WTC11 (cell line): ENCODE results near the gene KIF19. TPM values are rescaled to one million over a fixed set of nuclear protein-coding genes. Genes with fewer than 3 reads are reported as not detected.
A peak's percentile ranks its signal among the peaks of the same experiment; 100 is the strongest.

Experiments
- ATAC-seq: fragments of 200-7000 bp; cut with Tn5 transposase; 2 replicates; pipeline ENCODE4 v1.10.0; 2021; ENCODE audit warnings: mild to moderate bottlenecking, moderate library complexity
- CTCF ChIA-PET: fragments of 300-600 bp; sonication (Branson Sonifier 250); formaldehyde crosslinking; loops from one replicate; lab custom pipeline; 2021; ENCODE audit warnings: antibody characterized with exemption; lab: Charles Lee
- POLR2A ChIA-PET: fragments of 350-600 bp; sonication (Branson Sonifier 250); formaldehyde crosslinking; loops from one replicate; lab custom pipeline; 2021; ENCODE audit warnings: antibody characterized with exemption; lab: Charles Lee
- DNase-seq: peaks from one replicate; pipeline ENCODE4 v3.0.0; 2021; ENCODE audit warnings: low spot score
- H3K27ac Mint-ChIP-seq: 2 replicates; pipeline ENCODE4 v1.8.0; 2021; ENCODE audit warnings: mixed read lengths
- H3K27me3 Mint-ChIP-seq: 2 replicates; pipeline ENCODE4 v1.8.0; 2021; ENCODE audit warnings: low read depth, mild to moderate bottlenecking, moderate library complexity, mixed read lengths
- H3K36me3 Mint-ChIP-seq: 2 replicates; pipeline ENCODE4 v1.8.0; 2021; ENCODE audit warnings: mixed read lengths
- H3K4me1 Mint-ChIP-seq: 2 replicates; pipeline ENCODE4 v1.8.0; 2022; ENCODE audit warnings: mixed read lengths
- H3K4me3 Mint-ChIP-seq: 2 replicates; pipeline ENCODE4 v1.8.0; 2021; ENCODE audit warnings: mild to moderate bottlenecking, moderate library complexity, mixed read lengths
- H3K9me3 Mint-ChIP-seq: 2 replicates; pipeline ENCODE4 v1.8.0; 2021; ENCODE audit warnings: mixed read lengths
- ATF2 ChIP-seq: sonication (generic); formaldehyde crosslinking; IDR thresholded peaks from 2 replicates; pipeline ENCODE4 v1.8.1; 2022; ENCODE audit warnings: low read depth, missing genetic modification reagents, borderline replicate concordance
- E2F1 ChIP-seq: sonication (generic); formaldehyde crosslinking; IDR thresholded peaks from 2 replicates; pipeline ENCODE4 v1.8.0; 2022; ENCODE audit warnings: mild to moderate bottlenecking, missing genetic modification reagents
- EMX1 ChIP-seq: fragments of 250-450 bp; sonication (Bioruptor Pico); IDR thresholded peaks from 2 replicates; pipeline ENCODE4 v1.8.0; 2021; ENCODE audit warnings: mild to moderate bottlenecking
- ETV6 ChIP-seq: sonication (generic); formaldehyde crosslinking; IDR thresholded peaks from 2 replicates; pipeline ENCODE4 v1.8.1; 2022; ENCODE audit warnings: mild to moderate bottlenecking, missing genetic modification reagents
- FOXP1 ChIP-seq: sonication (generic); formaldehyde crosslinking; IDR thresholded peaks from 2 replicates; pipeline ENCODE4 v1.8.0; 2022; ENCODE audit warnings: missing genetic modification reagents, mild to moderate bottlenecking, moderate library complexity, borderline replicate concordance
- FOXP4 ChIP-seq: sonication (generic); formaldehyde crosslinking; IDR thresholded peaks from 2 replicates; pipeline ENCODE4 v1.8.0; 2022; ENCODE audit warnings: mild to moderate bottlenecking, missing genetic modification reagents
- HMGXB4 ChIP-seq: sonication (generic); formaldehyde crosslinking; IDR thresholded peaks from 2 replicates; pipeline ENCODE4 v1.8.1; 2023; ENCODE audit warnings: mild to moderate bottlenecking, moderate library complexity, missing genetic modification reagents
- IRF1 ChIP-seq: sonication (generic); formaldehyde crosslinking; IDR thresholded peaks from 2 replicates; pipeline ENCODE4 v1.8.0; 2023; ENCODE audit warnings: missing genetic modification reagents
- NFATC4 ChIP-seq: fragments of 250-450 bp; sonication (Bioruptor Pico); IDR thresholded peaks from 2 replicates; pipeline ENCODE4 v1.9.0; 2021; ENCODE audit warnings: mild to moderate bottlenecking
- NR2C2 ChIP-seq: sonication (generic); formaldehyde crosslinking; IDR thresholded peaks from 2 replicates; pipeline ENCODE4 v1.8.0; 2022; ENCODE audit warnings: mild to moderate bottlenecking, missing genetic modification reagents
- SMAD3 ChIP-seq: sonication (generic); formaldehyde crosslinking; IDR thresholded peaks from 2 replicates; pipeline ENCODE4 v1.8.0; 2022; ENCODE audit warnings: missing genetic modification reagents, mild to moderate bottlenecking, borderline replicate concordance
- ZMAT4 ChIP-seq: fragments of 250-450 bp; sonication (Bioruptor Pico); IDR thresholded peaks from 2 replicates; pipeline ENCODE4 v1.9.0; 2021; ENCODE audit warnings: mild to moderate bottlenecking
- ZNF423 ChIP-seq: fragments of 250-450 bp; sonication (Bioruptor Pico); IDR thresholded peaks from 2 replicates; pipeline ENCODE4 v2.1.2; 2022; ENCODE audit warnings: mild to moderate bottlenecking, moderate library complexity
- total RNA-seq: library from RNA; stranded (reverse); gene quantifications from 3 replicates; pipeline ENCODE4 v1.2.3, GENCODE V29; 2021
- TF ChIP-seq, protein P1 (sequence below): sonication (generic); formaldehyde crosslinking; IDR thresholded peaks from 2 replicates; pipeline ENCODE4 v1.8.1; 2023; ENCODE audit warnings: mild to moderate bottlenecking, missing genetic modification reagents
- TF ChIP-seq, protein P2 (sequence below): fragments of 250-450 bp; sonication (Bioruptor Pico); IDR thresholded peaks from 2 replicates; pipeline ENCODE4 v1.9.0; 2021; ENCODE audit warnings: mild to moderate bottlenecking, borderline replicate concordance

KIF19 gene
- total RNA-seq, 1 experiment from 2014 or later: 0.44 TPM

- TF ChIP-seq SMAD3 (no peak), ZMAT4 (CRISPR knock-in tag) (no peak), NFATC4 (no peak), ATF2 (CRISPR knock-in tag) (no peak), E2F1 (CRISPR knock-in tag) (no peak), ETV6 (CRISPR knock-in tag) (0 out of 2 replicates have a peak, but pooled peaks have one; percentile 25), NR2C2 (CRISPR knock-in tag) (no peak), IRF1 (CRISPR knock-in tag) (no peak), FOXP4 (no peak), EMX1 (CRISPR knock-in tag) (no peak)
- TF ChIP-seq, protein P1, sequence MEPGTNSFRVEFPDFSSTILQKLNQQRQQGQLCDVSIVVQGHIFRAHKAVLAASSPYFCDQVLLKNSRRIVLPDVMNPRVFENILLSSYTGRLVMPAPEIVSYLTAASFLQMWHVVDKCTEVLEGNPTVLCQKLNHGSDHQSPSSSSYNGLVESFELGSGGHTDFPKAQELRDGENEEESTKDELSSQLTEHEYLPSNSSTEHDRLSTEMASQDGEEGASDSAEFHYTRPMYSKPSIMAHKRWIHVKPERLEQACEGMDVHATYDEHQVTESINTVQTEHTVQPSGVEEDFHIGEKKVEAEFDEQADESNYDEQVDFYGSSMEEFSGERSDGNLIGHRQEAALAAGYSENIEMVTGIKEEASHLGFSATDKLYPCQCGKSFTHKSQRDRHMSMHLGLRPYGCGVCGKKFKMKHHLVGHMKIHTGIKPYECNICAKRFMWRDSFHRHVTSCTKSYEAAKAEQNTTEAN (CRISPR knock-in tag): no peak
Observed at GRCh38 chr17:74361230-74362068, 35.4 kb downstream of the KIF19 start, which contains the start of gene BTBD17 (continued).

- 0 out of 2 replicates have a peak, but pooled peaks cover 5% of the 10 kb centered on the region for H3K9me3 Mint-ChIP-seq
- H3K27me3 Mint-ChIP-seq: peaks cover 12% of the 10 kb centered on the region
- peaks cover 31% of the 10 kb centered on the region for H3K4me1 Mint-ChIP-seq
- no peak for ATAC-seq
- H3K4me3 Mint-ChIP-seq: peak overlapping the region; percentile 59
- no peak overlapping the region for H3K27ac Mint-ChIP-seq
- POLR2A ChIA-PET: interaction anchor here (0.6 to 1.5 kb wide), 4 partner anchors 10 to 171 kb away, joined by 3 to 11 read pairs (median 6); no protein-coding TSS in a partner anchor
- CTCF ChIA-PET: interaction anchor here (0.9 to 4.4 kb wide), 45 partner anchors 10 to 409 kb away, joined by 3 to 60 read pairs (median 5); partner anchors contain the start of genes CD300A and TTYH2
- no peaks in the 10 kb centered on the region for H3K36me3 Mint-ChIP-seq
- TF ChIP-seq, protein P2, sequence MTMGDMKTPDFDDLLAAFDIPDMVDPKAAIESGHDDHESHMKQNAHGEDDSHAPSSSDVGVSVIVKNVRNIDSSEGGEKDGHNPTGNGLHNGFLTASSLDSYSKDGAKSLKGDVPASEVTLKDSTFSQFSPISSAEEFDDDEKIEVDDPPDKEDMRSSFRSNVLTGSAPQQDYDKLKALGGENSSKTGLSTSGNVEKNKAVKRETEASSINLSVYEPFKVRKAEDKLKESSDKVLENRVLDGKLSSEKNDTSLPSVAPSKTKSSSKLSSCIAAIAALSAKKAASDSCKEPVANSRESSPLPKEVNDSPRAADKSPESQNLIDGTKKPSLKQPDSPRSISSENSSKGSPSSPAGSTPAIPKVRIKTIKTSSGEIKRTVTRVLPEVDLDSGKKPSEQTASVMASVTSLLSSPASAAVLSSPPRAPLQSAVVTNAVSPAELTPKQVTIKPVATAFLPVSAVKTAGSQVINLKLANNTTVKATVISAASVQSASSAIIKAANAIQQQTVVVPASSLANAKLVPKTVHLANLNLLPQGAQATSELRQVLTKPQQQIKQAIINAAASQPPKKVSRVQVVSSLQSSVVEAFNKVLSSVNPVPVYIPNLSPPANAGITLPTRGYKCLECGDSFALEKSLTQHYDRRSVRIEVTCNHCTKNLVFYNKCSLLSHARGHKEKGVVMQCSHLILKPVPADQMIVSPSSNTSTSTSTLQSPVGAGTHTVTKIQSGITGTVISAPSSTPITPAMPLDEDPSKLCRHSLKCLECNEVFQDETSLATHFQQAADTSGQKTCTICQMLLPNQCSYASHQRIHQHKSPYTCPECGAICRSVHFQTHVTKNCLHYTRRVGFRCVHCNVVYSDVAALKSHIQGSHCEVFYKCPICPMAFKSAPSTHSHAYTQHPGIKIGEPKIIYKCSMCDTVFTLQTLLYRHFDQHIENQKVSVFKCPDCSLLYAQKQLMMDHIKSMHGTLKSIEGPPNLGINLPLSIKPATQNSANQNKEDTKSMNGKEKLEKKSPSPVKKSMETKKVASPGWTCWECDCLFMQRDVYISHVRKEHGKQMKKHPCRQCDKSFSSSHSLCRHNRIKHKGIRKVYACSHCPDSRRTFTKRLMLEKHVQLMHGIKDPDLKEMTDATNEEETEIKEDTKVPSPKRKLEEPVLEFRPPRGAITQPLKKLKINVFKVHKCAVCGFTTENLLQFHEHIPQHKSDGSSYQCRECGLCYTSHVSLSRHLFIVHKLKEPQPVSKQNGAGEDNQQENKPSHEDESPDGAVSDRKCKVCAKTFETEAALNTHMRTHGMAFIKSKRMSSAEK (CRISPR knock-in tag): no peak
- TF ChIP-seq ZNF423 (CRISPR knock-in tag) (peak; percentile 33; the same call in 1 of the 2 replicates), FOXP1 (no peak; the same call in 1 of the 2 replicates), HMGXB4 (CRISPR knock-in tag) (peak; percentile 46; the same call in 1 of the 2 replicates)
- DNase-seq: no peak
Observed at GRCh38 chr17:74362069-74362405, 36.0 kb downstream of the KIF19 start.
